ENCODE results near the gene APOBEC3A. TPM values are rescaled to one million over a fixed set of nuclear protein-coding genes. Genes with fewer than 3 reads are reported as not detected.
"Not testable (repeated sequence)": the region's sequence is repeated elsewhere in the genome, so short reads cannot be mapped to it uniquely, and the experiment has no call there.

The APOBEC3A gene
- total RNA-seq, 1 experiment from 2014 or later: not detected

- TF ChIP-seq CTCF (IDR thresholded peaks at IDR 0.05; ENCODE audit: insufficient read depth in 1 of 2, low read depth in 1 of 2, low read length in 1 of 2, severe bottlenecking in 1 of 2, unreplicated experiment in 1 of 2): no peak
- Mint-ChIP-seq H3K27me3 (ENCODE audit: insufficient read depth, unreplicated experiment) (no peaks in the 10 kb centered on the region), H3K9me3 (ENCODE audit: unreplicated experiment) (no peaks in the 10 kb centered on the region), H3K4me1 (ENCODE audit: low read depth, unreplicated experiment) (peaks cover 12% of the 10 kb centered on the region), H3K27ac (ENCODE audit: unreplicated experiment) (no peak overlapping the region), H3K36me3 (ENCODE audit: insufficient read depth, unreplicated experiment) (no peaks in the 10 kb centered on the region), H3K4me3 (ENCODE audit: unreplicated experiment) (no peak overlapping the region)
- Histone ChIP-seq H3K9me3 (no peaks in the 10 kb centered on the region), H3K36me3 (ENCODE audit: control insufficient read depth, insufficient read depth, low read length) (no peaks in the 10 kb centered on the region), H3K4me1 (peaks cover 24% of the 10 kb centered on the region), H3K4me3 (ENCODE audit: low read depth, low read length) (no peak overlapping the region), H3K27me3 (replicated peaks; ENCODE audit: control insufficient read depth, insufficient read depth, low read length) (no peaks in the 10 kb centered on the region)
- no peak for DNase-seq
- BruUV-seq (replicated peaks): no TSS peak
- ChIA-PET CTCF (no interaction called here), POLR2A (no interaction called here)
- intact Hi-C loops (cut with micrococcal nuclease; ENCODE audit: unreplicated experiment): no loop called here
Measured at GRCh38 chr22:38959590-38959989, 2.2 kb downstream of the APOBEC3A start.

GRCh38 chr22:38960673-38961072 lies 3.3 kb downstream of the APOBEC3A start:
- H3K4me1 Mint-ChIP-seq (ENCODE audit: low read depth, unreplicated experiment): peaks cover 12% of the 10 kb centered on the region
- H3K36me3 ChIP-seq (ENCODE audit: control insufficient read depth, insufficient read depth, low read length); H3K9me3 Mint-ChIP-seq (ENCODE audit: unreplicated experiment); H3K27me3 ChIP-seq (replicated peaks; ENCODE audit: control insufficient read depth, insufficient read depth, low read length); DNase-seq; H3K4me3 ChIP-seq (ENCODE audit: low read depth, low read length); H3K9me3 ChIP-seq; BruUV-seq (replicated peaks); CTCF ChIA-PET; POLR2A ChIA-PET; H3K36me3 Mint-ChIP-seq (ENCODE audit: insufficient read depth, unreplicated experiment); H3K27me3 Mint-ChIP-seq (ENCODE audit: insufficient read depth, unreplicated experiment); H3K27ac Mint-ChIP-seq (ENCODE audit: unreplicated experiment); intact Hi-C loops (cut with micrococcal nuclease; ENCODE audit: unreplicated experiment); H3K4me3 Mint-ChIP-seq (ENCODE audit: unreplicated experiment): not testable (repeated sequence)
- H3K4me1 ChIP-seq: peaks cover 21% of the 10 kb centered on the region

- peaks cover 13% of the 10 kb centered on the region for H3K4me1 Mint-ChIP-seq (ENCODE audit: low read depth, unreplicated experiment)
- H3K4me3 ChIP-seq (ENCODE audit: low read depth, low read length); H3K27me3 ChIP-seq (replicated peaks; ENCODE audit: control insufficient read depth, insufficient read depth, low read length); H3K27me3 Mint-ChIP-seq (ENCODE audit: insufficient read depth, unreplicated experiment); BruUV-seq (replicated peaks); H3K36me3 Mint-ChIP-seq (ENCODE audit: insufficient read depth, unreplicated experiment); CTCF ChIA-PET; intact Hi-C loops (cut with micrococcal nuclease; ENCODE audit: unreplicated experiment); H3K9me3 Mint-ChIP-seq (ENCODE audit: unreplicated experiment); H3K36me3 ChIP-seq (ENCODE audit: control insufficient read depth, insufficient read depth, low read length); POLR2A ChIA-PET; H3K4me3 Mint-ChIP-seq (ENCODE audit: unreplicated experiment); H3K9me3 ChIP-seq: not testable (repeated sequence)
- peak; percentile 37 to 58 for DNase-seq
- peak overlapping the region; percentile 42 for H3K27ac Mint-ChIP-seq (ENCODE audit: unreplicated experiment)
- H3K4me1 ChIP-seq: peaks cover 19% of the 10 kb centered on the region
Measured at GRCh38 chr22:38963291-38963738, 5.9 kb downstream of the APOBEC3A start.

GRCh38 chr22:38963872-38964271 lies 6.5 kb downstream of the APOBEC3A start:
- Mint-ChIP-seq H3K9me3 (ENCODE audit: unreplicated experiment) (no peaks in the 10 kb centered on the region), H3K27ac (ENCODE audit: unreplicated experiment) (peak overlapping the region; percentile 42), H3K4me3 (ENCODE audit: unreplicated experiment) (peak overlapping the region; percentile 34), H3K36me3 (ENCODE audit: insufficient read depth, unreplicated experiment) (no peaks in the 10 kb centered on the region), H3K27me3 (ENCODE audit: insufficient read depth, unreplicated experiment) (no peaks in the 10 kb centered on the region), H3K4me1 (ENCODE audit: low read depth, unreplicated experiment) (peaks cover 13% of the 10 kb centered on the region)
- Histone ChIP-seq H3K9me3 (no peaks in the 10 kb centered on the region), H3K4me3 (ENCODE audit: low read depth, low read length) (no peak overlapping the region), H3K27me3 (replicated peaks; ENCODE audit: control insufficient read depth, insufficient read depth, low read length) (no peaks in the 10 kb centered on the region), H3K4me1 (peaks cover 19% of the 10 kb centered on the region), H3K36me3 (ENCODE audit: control insufficient read depth, insufficient read depth, low read length) (no peaks in the 10 kb centered on the region)
- TF ChIP-seq CTCF (IDR thresholded peaks at IDR 0.05; ENCODE audit: insufficient read depth in 1 of 2, low read depth in 1 of 2, low read length in 1 of 2, severe bottlenecking in 1 of 2, unreplicated experiment in 1 of 2): no peak
- POLR2A ChIA-PET: no interaction called here
- intact Hi-C loops (cut with micrococcal nuclease; ENCODE audit: unreplicated experiment): loop anchor here (2.0 kb wide), 1 partner anchor 39 kb away; no protein-coding TSS in a partner anchor
- CTCF ChIA-PET: interaction anchor here (0.6 to 0.9 kb wide), 2 partner anchors 94 to 100 kb away, joined by 3 to 4 read pairs; no protein-coding TSS in a partner anchor
- BruUV-seq (replicated peaks): no TSS peak
- peak; percentile 83 to 85 for DNase-seq

Data from Caco-2 (cell line).